Esophagus muscularis mucosa (tissue), 4 donors: ENCODE results near the gene PLCD3. TPM values are rescaled to one million over a fixed set of nuclear protein-coding genes. Genes with fewer than 3 reads are reported as not detected.

Experiments used
- DNase-seq: peaks from one replicate; pipeline ENCODE4 v3.0.0-alpha.2; 2017; ENCODE audit errors: extremely low spot score
- H3K27ac ChIP-seq, 4 donors: fragments of 200-600 bp; sonication (generic); replicated peaks in 1 of 4; 1 replicate in 3 of 4; 2 replicates in 1 of 4; pipeline ENCODE4 v1.5.1; 2016 to 2019; ENCODE audit warnings: mild to moderate bottlenecking in 1 of 4
- H3K27me3 ChIP-seq, 4 donors: fragments of 200-600 bp; sonication (generic); one replicate each; pipeline versions ENCODE4 v1.5.1 to v1.6.0; 2016 to 2019
- H3K36me3 ChIP-seq, 4 donors: fragments of 200-600 bp; sonication (generic); one replicate each; pipeline ENCODE4 v1.5.1; 2016 to 2019
- H3K4me1 ChIP-seq, 4 donors: fragments of 200-600 bp; sonication (generic); one replicate each; pipeline ENCODE4 v1.5.1; 2016 to 2019
- H3K4me3 ChIP-seq, 4 donors: fragments of 200-600 bp; sonication (generic); 1 replicate in 2 of 4; 2 replicates in 2 of 4; pipeline ENCODE4 v1.5.1; 2016 to 2019; ENCODE audit warnings: mild to moderate bottlenecking in 4 of 4, moderate library complexity in 1 of 4
- H3K9me3 ChIP-seq, 4 donors: fragments of 200-600 bp; sonication (generic); 1 replicate in 3 of 4; 2 replicates in 1 of 4; pipeline ENCODE4 v1.5.1; 2016 to 2019
- EP300 ChIP-seq: sonication (generic); formaldehyde crosslinking; IDR thresholded peaks from one replicate; pipeline ENCODE4 v1.6.1; 2017; ENCODE audit warnings: antibody characterized with exemption
- POLR2A ChIP-seq: fragments of 450-650 bp; IDR thresholded peaks from one replicate; pipeline ENCODE4 v1.6.1; 2017; ENCODE audit warnings: antibody characterized with exemption, moderate library complexity, mild to moderate bottlenecking, low read depth
- POLR2AphosphoS5 ChIP-seq, 2 donors: sonication (generic); formaldehyde crosslinking; IDR thresholded peaks; one replicate each; pipeline ENCODE4 v1.6.1; 2017; ENCODE audit warnings: antibody characterized with exemption in 2 of 2
- WGBS: methylation state at CpG from one replicate; pipeline ENCODE4 v1.1.5; 2018; 5-methylcytosine and 5-hydroxymethylcytosine counted together
- intact Hi-C: fragments of 100-400 bp; cut with DNase I; formaldehyde crosslinking; loops from one replicate; pipeline ENCODE4 v1.15.1; 2023
- total RNA-seq, 4 donors: library from RNA; depleted of rRNA; stranded (reverse); fragments of >200 nt; gene quantifications; one replicate each; pipeline versions ENCODE4 v1.1.0 to v1.2.1, GENCODE V29; 2016
- TF ChIP-seq, protein P1 (sequence below), 3 experiments: fragments of 200-600 bp in 2 of 3; fragments of 450-650 bp in 1 of 3; sonication (generic) in 2 of 3; IDR thresholded peaks; one replicate each; pipeline ENCODE4 v1.5.1; 2017 to 2019; ENCODE audit warnings: antibody characterized with exemption in 3 of 3, mild to moderate bottlenecking in 2 of 3, moderate library complexity in 1 of 3

Gene PLCD3
- total RNA-seq, 4 donors from 2014 or later: 49.4 to 154 (median 106) TPM

GRCh38 chr17:45160447-45161287 lies 28.4 kb upstream of the PLCD3 start:
- Histone ChIP-seq H3K4me1 (peaks cover 43 to 60% (median 55%) of the 10 kb centered on the region in 4 donors), H3K27me3 (no peaks in the 10 kb centered on the region), H3K27ac (peak overlapping the region; percentile 99 to 100 (median 100)), H3K9me3 (no peaks in the 10 kb centered on the region), H3K4me3 (peak overlapping the region; percentile 91 to 97 (median 96)), H3K36me3 (no peaks in the 10 kb centered on the region)
- intact Hi-C loops: no loop called here
- 0% methylated on average over 12 of the region's 48 CpGs for WGBS
- TF ChIP-seq, protein P1, sequence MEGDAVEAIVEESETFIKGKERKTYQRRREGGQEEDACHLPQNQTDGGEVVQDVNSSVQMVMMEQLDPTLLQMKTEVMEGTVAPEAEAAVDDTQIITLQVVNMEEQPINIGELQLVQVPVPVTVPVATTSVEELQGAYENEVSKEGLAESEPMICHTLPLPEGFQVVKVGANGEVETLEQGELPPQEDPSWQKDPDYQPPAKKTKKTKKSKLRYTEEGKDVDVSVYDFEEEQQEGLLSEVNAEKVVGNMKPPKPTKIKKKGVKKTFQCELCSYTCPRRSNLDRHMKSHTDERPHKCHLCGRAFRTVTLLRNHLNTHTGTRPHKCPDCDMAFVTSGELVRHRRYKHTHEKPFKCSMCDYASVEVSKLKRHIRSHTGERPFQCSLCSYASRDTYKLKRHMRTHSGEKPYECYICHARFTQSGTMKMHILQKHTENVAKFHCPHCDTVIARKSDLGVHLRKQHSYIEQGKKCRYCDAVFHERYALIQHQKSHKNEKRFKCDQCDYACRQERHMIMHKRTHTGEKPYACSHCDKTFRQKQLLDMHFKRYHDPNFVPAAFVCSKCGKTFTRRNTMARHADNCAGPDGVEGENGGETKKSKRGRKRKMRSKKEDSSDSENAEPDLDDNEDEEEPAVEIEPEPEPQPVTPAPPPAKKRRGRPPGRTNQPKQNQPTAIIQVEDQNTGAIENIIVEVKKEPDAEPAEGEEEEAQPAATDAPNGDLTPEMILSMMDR (IDR thresholded peaks at IDR 0.05): peak in 1 of 3 experiments; percentile 33
- TF ChIP-seq POLR2AphosphoS5 (IDR thresholded peaks at IDR 0.05): no peak
- TF ChIP-seq POLR2A: no peak
- DNase-seq: no peak

DNA sequence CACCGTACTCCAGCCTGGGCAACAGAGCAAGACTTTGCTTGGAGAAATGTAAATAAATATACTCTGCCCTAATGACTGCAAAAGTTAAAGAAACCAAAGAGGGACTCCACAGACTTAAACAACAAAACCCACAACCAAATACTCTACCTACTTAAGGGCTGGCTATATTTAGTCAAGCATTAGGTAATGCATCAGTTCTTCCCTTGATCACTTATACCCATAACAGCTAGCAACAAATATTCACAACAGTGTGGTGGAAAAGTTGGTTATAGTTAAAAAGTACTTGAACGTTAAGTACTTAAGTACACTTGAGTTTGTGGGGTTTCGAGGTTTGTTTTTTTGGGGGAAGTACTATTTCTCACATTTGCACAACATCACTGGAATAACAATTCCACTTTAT lies 23.9 kb upstream of the PLCD3 start:
- no peak for DNase-seq
- H3K4me3 ChIP-seq: no peak overlapping the region
- peak overlapping the region in 3 of 4 donors; percentile 12 to 18 (median 16) for H3K27ac ChIP-seq
- intact Hi-C loops: loop anchor here (5.0 kb wide), 1 partner anchor 41 kb away; no protein-coding TSS in a partner anchor
- peaks cover 55 to 87% (median 84%) of the 10 kb centered on the region in 4 donors for H3K4me1 ChIP-seq
- 88% methylated on average over 3 of the region's 3 CpGs for WGBS
- no peaks in the 10 kb centered on the region for H3K27me3 ChIP-seq
- no peak for TF ChIP-seq POLR2AphosphoS5 (IDR thresholded peaks at IDR 0.05)
- no peak for TF ChIP-seq EP300
- TF ChIP-seq, protein P1 (IDR thresholded peaks at IDR 0.05): no peak
- no peak for TF ChIP-seq POLR2A
- no peaks in the 10 kb centered on the region for H3K9me3 ChIP-seq
- H3K36me3 ChIP-seq: no peaks in the 10 kb centered on the region

DNA sequence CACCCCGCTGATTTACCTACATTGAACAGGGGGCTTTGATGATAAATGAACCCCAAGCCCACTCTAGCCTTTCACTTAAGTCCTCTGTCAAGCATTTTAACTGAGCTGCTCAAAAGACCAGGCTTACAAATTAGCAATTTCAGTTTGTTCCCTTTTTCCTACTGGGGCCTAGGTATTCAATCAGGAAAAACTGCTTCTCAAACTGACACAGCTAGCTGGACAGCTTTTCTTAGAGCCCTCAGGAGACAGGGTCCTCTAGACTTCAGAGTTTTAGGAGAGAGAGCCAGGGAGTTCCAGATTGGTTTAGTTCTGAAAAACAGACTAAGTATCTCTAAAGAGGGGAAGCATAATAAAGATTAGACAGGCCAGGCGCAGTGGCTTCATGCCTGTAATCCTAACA lies 23.2 kb upstream of the PLCD3 start:
- Histone ChIP-seq H3K27ac (peak overlapping the region; percentile 12 to 44 (median 17)), H3K9me3 (no peaks in the 10 kb centered on the region), H3K27me3 (no peaks in the 10 kb centered on the region), H3K36me3 (no peaks in the 10 kb centered on the region), H3K4me1 (peaks cover 63 to 95% (median 92%) of the 10 kb centered on the region in 4 donors), H3K4me3 (no peak overlapping the region)
- intact Hi-C loops: loop anchor here (5.0 kb wide), 1 partner anchor 42 kb away; no protein-coding TSS in a partner anchor
- DNase-seq: no peak
- no peak for TF ChIP-seq POLR2AphosphoS5 (IDR thresholded peaks at IDR 0.05)
- TF ChIP-seq, protein P1 (IDR thresholded peaks at IDR 0.05): no peak
- TF ChIP-seq POLR2A: no peak
- no peak for TF ChIP-seq EP300
- 100% methylated on average over 2 of the region's 2 CpGs for WGBS

GRCh38 chr17:45155029-45155428 lies 22.7 kb upstream of the PLCD3 start:
- TF ChIP-seq POLR2AphosphoS5 (IDR thresholded peaks at IDR 0.05) (no peak), EP300 (no peak), POLR2A (no peak)
- TF ChIP-seq, protein P1 (IDR thresholded peaks at IDR 0.05): no peak
- H3K9me3 ChIP-seq: no peaks in the 10 kb centered on the region
- peak overlapping the region; percentile 12 to 44 (median 20) for H3K27ac ChIP-seq
- H3K4me3 ChIP-seq: no peak overlapping the region
- no peaks in the 10 kb centered on the region for H3K36me3 ChIP-seq
- WGBS: 94% methylated on average over 4 of the region's 4 CpGs
- DNase-seq: no peak
- no peaks in the 10 kb centered on the region for H3K27me3 ChIP-seq
- peaks cover 61 to 93% (median 89%) of the 10 kb centered on the region in 4 donors for H3K4me1 ChIP-seq
- intact Hi-C loops: loop anchor here (5.0 kb wide), 1 partner anchor 42 kb away; no protein-coding TSS in a partner anchor
